ENCODE measurements around the gene CPT1B. TPM values are rescaled to one million over a fixed set of nuclear protein-coding genes. Genes with fewer than 3 reads are reported as not detected.

Gene CPT1B
- total RNA-seq, 1 experiment from 2014 or later: 19.2 TPM

GRCh38 chr22:50610581-50610980 lies 32.4 kb upstream of the CPT1B start:
- Histone ChIP-seq H3K9me3 (ENCODE audit: low read depth, low read length, poor library complexity, severe bottlenecking) (no peaks in the 10 kb centered on the region), H3K27ac (ENCODE audit: low read depth, low read length, poor library complexity, severe bottlenecking) (no peak overlapping the region), H3K4me3 (ENCODE audit: low read depth, low read length, poor library complexity, severe bottlenecking) (no peak overlapping the region), H3K36me3 (ENCODE audit: insufficient read depth, low read length, poor library complexity, severe bottlenecking) (no peaks in the 10 kb centered on the region), H3K27me3 (replicated peaks; ENCODE audit: insufficient read depth, low read depth, low read length, poor library complexity) (no peaks in the 10 kb centered on the region), H3K4me1 (ENCODE audit: insufficient read depth, low read length, poor library complexity, severe bottlenecking) (no peaks in the 10 kb centered on the region)
- intact Hi-C loops (cut with micrococcal nuclease; ENCODE audit: unreplicated experiment): no loop called here
- no peak for DNase-seq (ENCODE audit: low spot score)
- CTCF ChIA-PET: no interaction called here
- POLR2A ChIA-PET (ENCODE audit: low non-redundant PET): no interaction called here
- BruUV-seq (replicated peaks): no TSS peak
- TF ChIP-seq EZH2 (IDR thresholded peaks at IDR 0.05; ENCODE audit: borderline replicate concordance, low read depth, low read length, poor library complexity, severe bottlenecking) (no peak), CTCF (conservative IDR thresholded peaks at IDR 0.05; ENCODE audit: low read depth, low read length) (no peak)

GRCh38 chr22:50610041-50610451 lies 31.8 kb upstream of the CPT1B start:
- Histone ChIP-seq H3K36me3 (ENCODE audit: insufficient read depth, low read length, poor library complexity, severe bottlenecking) (no peaks in the 10 kb centered on the region), H3K4me3 (ENCODE audit: low read depth, low read length, poor library complexity, severe bottlenecking) (no peak overlapping the region), H3K9me3 (ENCODE audit: low read depth, low read length, poor library complexity, severe bottlenecking) (no peaks in the 10 kb centered on the region), H3K27ac (ENCODE audit: low read depth, low read length, poor library complexity, severe bottlenecking) (no peak overlapping the region), H3K27me3 (replicated peaks; ENCODE audit: insufficient read depth, low read depth, low read length, poor library complexity) (no peaks in the 10 kb centered on the region), H3K4me1 (ENCODE audit: insufficient read depth, low read length, poor library complexity, severe bottlenecking) (no peaks in the 10 kb centered on the region)
- TF ChIP-seq EZH2 (IDR thresholded peaks at IDR 0.05; ENCODE audit: borderline replicate concordance, low read depth, low read length, poor library complexity, severe bottlenecking) (no peak), CTCF (conservative IDR thresholded peaks at IDR 0.05; ENCODE audit: low read depth, low read length) (no peak)
- POLR2A ChIA-PET (ENCODE audit: low non-redundant PET): no interaction called here
- intact Hi-C loops (cut with micrococcal nuclease; ENCODE audit: unreplicated experiment): no loop called here
- no TSS peak for BruUV-seq (replicated peaks)
- DNase-seq (ENCODE audit: low spot score): no peak
- CTCF ChIA-PET: no interaction called here

GRCh38 chr22:50609599-50609998 lies 31.4 kb upstream of the CPT1B start:
- BruUV-seq (replicated peaks): no TSS peak
- no peaks in the 10 kb centered on the region for H3K4me1 ChIP-seq (ENCODE audit: insufficient read depth, low read length, poor library complexity, severe bottlenecking)
- H3K27ac ChIP-seq (ENCODE audit: low read depth, low read length, poor library complexity, severe bottlenecking): no peak overlapping the region
- ChIA-PET POLR2A (ENCODE audit: low non-redundant PET) (no interaction called here), CTCF (no interaction called here)
- H3K27me3 ChIP-seq (replicated peaks; ENCODE audit: insufficient read depth, low read depth, low read length, poor library complexity): no peaks in the 10 kb centered on the region
- TF ChIP-seq CTCF (conservative IDR thresholded peaks at IDR 0.05; ENCODE audit: low read depth, low read length) (no peak), EZH2 (IDR thresholded peaks at IDR 0.05; ENCODE audit: borderline replicate concordance, low read depth, low read length, poor library complexity, severe bottlenecking) (no peak)
- no peaks in the 10 kb centered on the region for H3K9me3 ChIP-seq (ENCODE audit: low read depth, low read length, poor library complexity, severe bottlenecking)
- no peak for DNase-seq (ENCODE audit: low spot score)
- no peak overlapping the region for H3K4me3 ChIP-seq (ENCODE audit: low read depth, low read length, poor library complexity, severe bottlenecking)
- intact Hi-C loops (cut with micrococcal nuclease; ENCODE audit: unreplicated experiment): loop anchor here (10.0 kb wide), 1 partner anchor 65 kb away; the partner anchor contains the start of gene KLHDC7B
- H3K36me3 ChIP-seq (ENCODE audit: insufficient read depth, low read length, poor library complexity, severe bottlenecking): no peaks in the 10 kb centered on the region
